Hepatocyte (in vitro differentiated cells): ENCODE data around the gene GTF3A.

Experiments
- CTCF ChIP-seq: fragments of 200-600 bp; sonication (generic); IDR thresholded peaks from 2 replicates; pipeline ENCODE4 v1.5.1; 2016; ENCODE audit warnings: antibody characterized with exemption, mild to moderate bottlenecking; ENCODE audit not compliant: poor library complexity
- EZH2 ChIP-seq: fragments of 200-600 bp; sonication (generic); IDR thresholded peaks from 2 replicates; pipeline ENCODE4 v1.6.1; 2016; ENCODE audit warnings: antibody characterized with exemption, mild to moderate bottlenecking, borderline replicate concordance
- EZH2phosphoT487 ChIP-seq: fragments of 200-600 bp; sonication (generic); IDR thresholded peaks from one replicate; pipeline ENCODE4 v1.6.1; 2018; ENCODE audit warnings: antibody characterized with exemption, mild to moderate bottlenecking, low read depth, moderate library complexity; ENCODE audit not compliant: unreplicated experiment, severe bottlenecking

- TF ChIP-seq EZH2 (no peak), CTCF (no peak), EZH2phosphoT487 (no peak)
Measured at GRCh38 chr13:27482983-27483382, 58.6 kb downstream of the GTF3A start.
